HG03439 (cell line): ENCODE measurements around the gene PRPF6.

Experiments used
- ATAC-seq: cut with Tn5 transposase; IDR thresholded peaks from one replicate; pipeline ENCODE4 v1.9.1; 2021; ENCODE audit warnings: mild to moderate bottlenecking, moderate library complexity; ENCODE audit not compliant: unreplicated experiment

Gene PRPF6

DNA sequence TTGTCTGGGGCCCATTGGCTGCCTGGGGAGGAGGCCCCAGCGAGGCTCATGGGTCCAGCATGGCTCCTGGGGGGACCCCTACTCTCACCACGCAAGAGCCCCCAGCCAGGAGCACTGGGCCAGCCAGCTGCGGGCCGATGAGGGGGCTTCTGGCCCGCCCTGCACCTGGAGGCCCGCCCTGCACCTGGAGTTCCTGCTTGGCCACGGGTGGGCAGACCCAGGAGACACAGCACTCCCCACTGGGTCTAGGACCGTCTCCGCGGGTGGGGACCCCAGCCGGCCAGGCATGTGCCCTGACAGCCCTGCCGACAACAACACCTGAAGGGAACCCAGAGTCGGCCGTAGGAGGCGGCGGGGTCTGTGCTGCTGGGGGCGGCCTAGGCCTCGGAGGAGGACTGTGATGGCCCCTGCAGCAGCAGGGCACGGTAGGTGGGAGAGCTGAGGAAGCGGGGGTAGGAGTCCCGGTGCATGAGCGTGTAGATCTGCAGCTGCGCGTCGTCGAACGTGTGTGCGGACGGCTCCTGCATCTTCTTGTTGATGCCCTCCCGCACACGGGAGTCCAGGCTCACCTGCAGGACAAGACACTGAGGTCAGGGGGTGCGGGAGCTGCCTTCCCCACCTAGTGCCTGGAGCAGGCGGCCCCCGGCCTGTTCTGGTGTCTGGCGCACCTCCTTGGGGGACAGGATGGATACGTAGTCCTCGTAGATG, 92.7 kb downstream of the PRPF6 start:
- no peak for ATAC-seq

- ATAC-seq = no peak
These were observed 93.4 kb downstream of the PRPF6 start for GRCh38 chr20:64074184-64074789.

DNA sequence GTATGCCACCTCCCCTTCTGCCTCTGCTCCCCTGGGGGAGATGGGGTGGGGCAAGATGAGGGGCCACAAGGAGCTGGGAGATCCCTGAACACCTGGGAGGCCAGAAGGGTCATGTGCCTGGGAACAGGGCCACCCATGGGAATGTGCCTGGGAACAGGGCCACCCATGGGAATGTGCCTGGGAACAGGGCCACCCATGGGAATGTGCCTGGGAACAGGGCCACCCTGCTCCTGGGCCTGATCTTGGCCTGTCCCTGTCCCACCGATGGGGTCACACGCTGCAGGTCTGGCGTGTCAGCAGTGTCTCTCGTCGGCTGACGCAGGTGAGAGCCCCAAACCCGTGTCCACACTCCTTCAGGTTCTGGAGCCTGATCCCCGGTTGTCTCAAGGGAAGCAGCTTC, 94.0 kb downstream of the PRPF6 start:
- no peak for ATAC-seq

DNA sequence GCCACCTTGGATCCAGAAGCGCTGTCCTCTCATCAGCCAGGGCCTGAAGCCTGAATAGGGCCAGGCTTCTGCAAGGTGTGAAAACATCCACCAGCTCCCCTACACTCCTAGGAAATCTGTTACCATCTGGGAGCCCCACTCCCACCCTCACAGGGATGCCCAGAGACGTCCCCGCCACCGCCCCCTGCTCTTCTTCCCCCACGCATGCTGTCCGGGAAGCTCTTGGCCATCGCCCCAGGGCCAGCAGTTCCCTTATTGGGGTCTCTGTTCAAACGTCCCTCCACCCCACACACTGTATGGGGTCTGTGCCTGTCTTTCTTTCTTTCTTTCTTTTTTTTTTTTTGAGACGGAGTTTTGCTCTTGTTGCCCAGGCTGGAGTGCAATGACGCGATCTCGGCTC, 94.6 kb downstream of the PRPF6 start:
- ATAC-seq = no peak

- ATAC-seq = no peak
These were observed 95.4 kb downstream of the PRPF6 start for GRCh38 chr20:64076061-64076997.

- ATAC-seq = no peak
These were observed 96.2 kb downstream of the PRPF6 start for GRCh38 chr20:64077094-64077493.

GRCh38 chr20:64077541-64077875, 96.6 kb downstream of the PRPF6 start:
- ATAC-seq = no peak

DNA sequence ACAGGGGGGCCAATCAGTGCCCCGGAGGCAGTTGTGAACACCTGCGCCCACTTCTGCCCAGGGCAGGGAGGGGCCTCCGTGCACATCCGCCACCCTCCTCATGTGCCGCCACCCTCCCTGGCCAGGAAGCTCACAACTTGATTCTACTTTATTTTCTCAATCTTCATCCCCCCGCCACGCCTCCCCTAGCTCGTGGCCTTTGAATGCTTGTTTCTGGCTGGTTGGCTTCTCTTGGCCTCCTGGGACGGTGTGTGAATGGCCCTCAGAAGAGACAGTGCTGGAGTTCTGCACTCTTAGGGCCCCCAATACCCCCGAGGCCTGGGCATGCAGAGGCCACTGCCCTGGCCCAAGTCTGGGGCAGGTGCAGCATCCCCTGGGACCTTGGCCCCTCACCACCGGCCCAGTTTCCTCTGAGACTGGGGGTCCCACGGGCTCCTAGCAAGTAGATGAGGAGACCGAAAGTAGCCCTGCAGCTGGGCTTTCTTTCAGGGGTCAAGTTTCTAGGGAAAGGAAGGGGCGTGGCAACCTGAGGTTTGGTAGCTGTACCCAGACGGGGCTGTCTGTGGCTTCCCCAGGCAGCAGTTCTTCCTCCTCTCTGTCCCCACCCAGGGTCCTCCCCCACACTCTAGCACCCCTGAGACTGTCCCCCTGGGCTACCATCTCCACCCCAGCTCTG, 97.1 kb downstream of the PRPF6 start:
- no peak for ATAC-seq

GRCh38 chr20:64078934-64079272, 98.0 kb downstream of the PRPF6 start:
- no peak for ATAC-seq

DNA sequence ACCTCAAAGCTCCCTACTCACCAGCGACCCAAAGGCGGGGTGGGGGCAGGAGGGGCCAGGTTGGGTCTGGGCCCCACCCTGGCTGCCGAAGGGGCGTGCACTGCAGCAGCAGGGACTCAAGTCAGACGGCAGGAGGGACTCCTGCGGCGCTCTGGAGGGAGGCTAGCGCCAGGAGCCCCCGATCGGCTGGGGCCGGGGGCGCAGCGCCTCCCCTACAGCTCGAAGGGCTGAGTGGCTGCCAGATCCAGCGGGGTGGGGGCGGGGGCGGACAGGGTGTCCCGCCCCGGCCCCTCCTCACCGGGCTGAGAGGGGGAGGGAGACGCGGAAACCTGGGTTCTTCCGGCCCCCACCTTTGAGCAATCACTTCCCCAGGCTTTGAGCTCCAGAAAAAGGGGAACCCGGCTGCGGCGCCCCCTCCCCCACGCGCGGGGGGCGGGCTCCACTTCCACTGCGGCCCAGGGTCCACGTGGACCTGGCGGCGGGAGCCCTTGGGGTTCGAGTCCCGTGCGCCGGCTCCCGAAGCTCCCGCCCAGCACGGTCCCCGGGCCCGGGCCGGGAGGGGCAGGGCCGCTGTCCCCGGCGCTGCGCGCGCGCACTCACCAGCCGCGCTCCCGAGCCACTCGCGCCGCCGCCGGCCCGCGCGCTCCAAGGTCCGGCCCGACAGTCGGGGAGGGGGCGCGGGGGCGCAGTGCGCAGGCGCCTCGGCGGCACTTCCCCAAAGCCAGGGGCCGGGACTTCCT, 98.5 kb downstream of the PRPF6 start, which contains the start of gene RGS19:
Gene RGS19, minus strand, starts transcription at position 246 of the 740 bp plus-strand sequence. CDS start 2,632 bp downstream, outside the sequence.
- peak; percentile 38 for ATAC-seq

DNA sequence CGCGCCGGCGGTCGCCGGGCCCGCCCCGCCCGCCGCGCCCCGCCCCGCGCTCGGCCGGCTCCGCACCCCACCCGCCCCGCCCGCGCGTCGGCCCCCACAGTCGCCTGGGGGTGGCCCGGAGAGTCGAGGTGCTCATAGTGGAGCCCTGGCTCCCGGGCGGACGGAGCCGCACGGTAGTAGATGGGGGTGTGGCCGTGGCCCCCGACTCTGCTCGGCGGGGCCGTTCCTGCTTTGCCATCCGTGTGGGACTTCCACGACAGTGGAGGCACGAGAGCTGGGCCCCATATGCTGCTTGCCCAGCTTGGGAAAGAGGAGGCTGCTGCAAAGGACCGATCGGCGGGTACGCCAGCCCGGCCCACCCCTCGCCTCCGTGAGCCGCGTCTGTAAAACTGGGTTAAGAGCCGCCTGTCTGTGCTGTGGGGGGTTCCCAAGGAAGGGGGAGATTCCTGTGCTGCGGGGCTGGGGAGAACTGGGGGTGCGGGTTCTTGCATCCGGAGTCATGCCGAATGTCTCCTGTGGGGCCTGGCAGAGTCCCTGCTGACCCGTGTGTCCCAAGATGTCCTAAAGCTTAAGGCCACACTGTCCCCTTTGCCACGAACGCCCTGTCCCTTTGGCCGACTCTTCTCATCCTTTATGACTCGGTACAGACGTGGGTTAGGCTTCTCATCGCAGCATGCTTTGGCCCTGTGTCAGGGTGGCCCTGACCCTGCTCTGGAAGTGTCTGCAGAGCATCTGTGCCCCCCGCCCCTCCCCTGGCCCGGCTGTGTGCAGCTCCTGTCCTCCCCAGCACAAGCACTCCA, 99.3 kb downstream of the PRPF6 start, which contains the start of gene OPRL1:
Gene OPRL1, plus strand, starts transcription at position 70 of the 800 bp plus-strand sequence. CDS start 12,639 bp downstream, outside the sequence.
- ATAC-seq = no peak

DNA sequence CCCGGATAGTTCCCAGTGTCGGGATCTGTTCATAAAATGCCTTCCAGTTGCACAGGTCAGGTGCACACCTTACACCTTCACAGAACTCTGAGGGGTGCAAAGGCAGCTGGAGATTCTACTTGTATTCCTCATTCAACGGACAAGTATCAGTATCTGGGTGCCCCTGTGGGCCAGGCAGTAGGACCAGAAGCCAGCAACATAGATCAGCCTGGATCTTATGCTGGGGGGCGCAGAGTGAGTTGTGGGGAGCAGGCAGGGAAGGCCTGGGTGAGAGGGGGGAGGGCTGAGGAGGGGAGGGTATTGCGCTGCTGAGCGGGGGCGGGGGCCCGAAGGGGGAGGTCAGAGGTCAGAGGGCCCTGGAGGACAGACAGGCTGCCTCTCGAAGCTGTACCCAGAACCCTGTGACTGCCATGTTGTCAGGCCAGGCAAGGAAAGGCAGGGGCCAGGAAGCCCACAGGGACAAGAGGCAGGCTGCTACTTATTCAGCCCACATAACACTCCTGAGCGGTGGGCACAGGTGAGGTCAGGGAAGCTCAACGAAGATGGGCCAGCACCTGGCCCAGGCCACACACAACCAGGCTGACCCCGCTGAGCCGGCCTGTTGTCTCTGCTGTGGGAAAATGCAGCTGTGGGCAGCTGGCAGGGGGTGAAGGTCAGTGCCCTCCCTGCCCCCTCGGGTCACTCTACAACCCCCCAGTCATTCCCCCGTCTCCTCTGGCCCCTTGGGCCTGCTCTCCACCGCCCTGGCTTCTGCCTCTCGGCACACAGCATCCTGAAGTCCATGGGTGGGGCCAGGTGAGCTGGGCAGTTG, 100.1 kb downstream of the PRPF6 start:
- no peak for ATAC-seq

DNA sequence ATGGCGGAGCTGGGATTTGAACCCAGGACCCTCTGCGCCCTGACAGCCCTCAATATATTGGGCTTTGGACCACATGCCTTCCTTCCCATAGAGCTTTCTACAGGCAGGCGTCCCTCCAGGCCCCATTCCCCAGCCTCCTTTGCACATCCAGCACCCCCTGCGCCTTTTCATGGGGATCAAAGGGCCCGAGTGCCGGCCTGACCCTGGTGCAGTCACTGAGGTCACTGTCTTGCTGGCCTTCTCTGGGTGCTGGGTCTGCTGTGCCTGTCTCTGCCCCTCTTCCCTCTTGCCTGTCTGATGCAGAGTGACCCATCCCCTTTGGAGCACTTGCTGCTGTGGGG, 100.7 kb downstream of the PRPF6 start:
- ATAC-seq = no peak

DNA sequence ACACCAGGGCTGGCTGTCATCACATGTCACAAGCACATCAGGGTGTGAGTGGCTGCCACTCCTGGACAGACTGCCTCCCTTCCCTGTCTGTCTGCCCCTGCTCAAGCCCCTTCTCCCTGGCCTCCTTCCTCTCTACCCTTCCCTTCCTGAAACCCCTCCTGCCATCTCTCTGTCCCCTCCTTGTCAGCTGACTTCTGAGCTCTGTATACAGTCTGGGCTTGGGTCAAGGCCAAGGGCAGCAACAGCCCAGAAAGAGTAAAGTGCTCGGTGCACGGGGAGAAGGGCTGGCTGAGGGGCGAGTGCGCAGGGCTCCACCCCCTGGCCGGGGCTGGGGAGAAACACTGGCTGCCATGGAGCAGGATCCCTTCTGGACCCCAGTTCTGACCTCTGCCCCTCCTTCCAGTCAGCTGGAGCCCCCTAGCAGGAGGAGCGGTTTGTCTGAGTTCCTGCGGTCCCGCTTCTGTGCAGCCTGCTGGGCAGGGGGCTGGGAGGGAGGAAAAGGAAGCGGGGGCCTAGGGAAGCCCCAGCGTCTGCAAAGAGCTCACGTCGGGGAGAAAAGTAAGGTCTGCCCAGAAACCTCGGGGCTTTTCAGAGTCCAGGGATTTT, 101.3 kb downstream of the PRPF6 start:
- ATAC-seq = no peak
